SK-N-SH treated with all-trans-retinoic acid at 6 μM for 48 hours (cell line): ENCODE measurements around the gene ADGRF1.

Experiments
- ATAC-seq: fragments of 200-7000 bp; cut with Tn5 transposase; 3 replicates; pipeline ENCODE4 v1.9.1; 2020; ENCODE audit warnings: mild to moderate bottlenecking, moderate library complexity
- ARNTL ChIP-seq: fragments of 450-650 bp; formaldehyde crosslinking; IDR thresholded peaks from 2 replicates; pipeline ENCODE4 v1.5.0; 2020; ENCODE audit warnings: low read depth, mild to moderate bottlenecking, moderate library complexity, borderline replicate concordance
- BACH2 ChIP-seq: fragments of 250-450 bp; sonication (Bioruptor Pico); IDR thresholded peaks from 2 replicates; pipeline ENCODE4 v1.9.0; 2021; ENCODE audit warnings: mild to moderate bottlenecking, borderline replicate concordance
- CSDC2 ChIP-seq: fragments of 250-450 bp; sonication (Bioruptor Pico); IDR thresholded peaks from 2 replicates; pipeline ENCODE4 v1.5.0; 2020; ENCODE audit warnings: mild to moderate bottlenecking, moderate library complexity
- ESRRG ChIP-seq: fragments of 250-450 bp; sonication (Bioruptor Pico); IDR thresholded peaks from 2 replicates; pipeline ENCODE4 v1.6.1; 2021; ENCODE audit warnings: mild to moderate bottlenecking
- GLIS3 ChIP-seq: fragments of 250-450 bp; sonication (Bioruptor Pico); IDR thresholded peaks from 2 replicates; pipeline ENCODE4 v1.5.0; 2020; ENCODE audit warnings: mild to moderate bottlenecking, moderate library complexity
- OSR1 ChIP-seq: fragments of 250-450 bp; sonication (Bioruptor Pico); IDR thresholded peaks from 2 replicates; pipeline ENCODE4 v1.8.0; 2022; ENCODE audit warnings: moderate library complexity, mild to moderate bottlenecking, inconsistent platforms
- PPARA ChIP-seq: fragments of 250-450 bp; sonication (Bioruptor Pico); IDR thresholded peaks from 2 replicates; pipeline ENCODE4 v1.5.0; 2020; ENCODE audit warnings: mild to moderate bottlenecking, borderline replicate concordance
- RARB ChIP-seq: fragments of 250-450 bp; sonication (Bioruptor Pico); IDR thresholded peaks from 2 replicates; pipeline ENCODE4 v1.8.0; 2021; ENCODE audit warnings: mild to moderate bottlenecking, moderate library complexity
- SNAI2 ChIP-seq: fragments of 250-450 bp; sonication (Bioruptor Pico); IDR thresholded peaks from 2 replicates; pipeline ENCODE4 v1.5.0; 2020; ENCODE audit warnings: mild to moderate bottlenecking, moderate library complexity
- TCF4 ChIP-seq: fragments of 250-450 bp; sonication (Bioruptor Pico); IDR thresholded peaks from 2 replicates; pipeline ENCODE4 v1.8.0; 2021; ENCODE audit warnings: mild to moderate bottlenecking, moderate library complexity, borderline replicate concordance
- TOX ChIP-seq: fragments of 250-450 bp; sonication (Bioruptor Pico); IDR thresholded peaks from 2 replicates; pipeline ENCODE4 v1.8.0; 2021; ENCODE audit warnings: mild to moderate bottlenecking, moderate library complexity, borderline replicate concordance
- ZC3H10 ChIP-seq: fragments of 250-450 bp; sonication (Bioruptor Pico); IDR thresholded peaks from 2 replicates; pipeline ENCODE4 v1.5.1; 2021; ENCODE audit warnings: mild to moderate bottlenecking, moderate library complexity
- ZFP3 ChIP-seq: fragments of 250-450 bp; sonication (Bioruptor Pico); IDR thresholded peaks from 2 replicates; pipeline ENCODE4 v1.5.0; 2020; ENCODE audit warnings: mild to moderate bottlenecking, moderate library complexity
- ZFP30 ChIP-seq: fragments of 450-650 bp; formaldehyde crosslinking; IDR thresholded peaks from 2 replicates; pipeline ENCODE4 v1.5.0; 2022; ENCODE audit warnings: mild to moderate bottlenecking, moderate library complexity
- ZNF565 ChIP-seq: fragments of 450-650 bp; formaldehyde crosslinking; conservative IDR thresholded peaks from 2 replicates; pipeline ENCODE4 v1.5.0; 2020; ENCODE audit warnings: low read depth, mild to moderate bottlenecking, moderate library complexity
- TF ChIP-seq, protein P1 (sequence below): fragments of 250-450 bp; sonication (Bioruptor Pico); IDR thresholded peaks from 2 replicates; pipeline ENCODE4 v1.5.1; 2021; ENCODE audit warnings: mild to moderate bottlenecking, moderate library complexity
- TF ChIP-seq, protein P2 (sequence below): fragments of 250-450 bp; sonication (Bioruptor Pico); IDR thresholded peaks from 2 replicates; pipeline ENCODE4 v1.8.0; 2021; ENCODE audit warnings: low read depth, mild to moderate bottlenecking, moderate library complexity, borderline replicate concordance
- TF ChIP-seq, protein P3 (sequence below): fragments of 250-450 bp; sonication (Bioruptor Pico); IDR thresholded peaks from 2 replicates; pipeline ENCODE4 v1.8.0; 2020; ENCODE audit warnings: mild to moderate bottlenecking, moderate library complexity, borderline replicate concordance
- TF ChIP-seq, protein P4 (sequence below): fragments of 250-450 bp; sonication (Bioruptor Pico); IDR thresholded peaks from 2 replicates; pipeline ENCODE4 v1.5.1; 2020; ENCODE audit warnings: low read depth, mild to moderate bottlenecking, moderate library complexity

The ADGRF1 gene

DNA sequence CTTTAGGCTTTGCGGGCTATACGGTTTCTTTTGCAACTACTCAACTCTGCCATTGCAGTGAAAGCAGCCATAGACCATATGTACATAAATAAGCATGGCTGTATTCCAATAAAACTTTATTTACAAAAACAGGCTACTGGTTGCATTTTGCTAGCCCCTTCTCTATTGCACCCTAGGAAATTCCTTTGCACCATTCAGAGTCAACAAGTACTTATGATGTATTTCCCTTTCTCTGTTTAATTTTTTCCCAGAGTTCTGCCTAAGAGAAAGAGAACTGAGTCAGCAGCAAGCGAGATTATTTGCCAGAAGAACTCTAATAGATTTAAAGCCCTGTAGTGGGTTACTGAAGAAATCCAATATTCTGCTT is 33.8 kb downstream of the ADGRF1 start:
- no peak for ATAC-seq

DNA sequence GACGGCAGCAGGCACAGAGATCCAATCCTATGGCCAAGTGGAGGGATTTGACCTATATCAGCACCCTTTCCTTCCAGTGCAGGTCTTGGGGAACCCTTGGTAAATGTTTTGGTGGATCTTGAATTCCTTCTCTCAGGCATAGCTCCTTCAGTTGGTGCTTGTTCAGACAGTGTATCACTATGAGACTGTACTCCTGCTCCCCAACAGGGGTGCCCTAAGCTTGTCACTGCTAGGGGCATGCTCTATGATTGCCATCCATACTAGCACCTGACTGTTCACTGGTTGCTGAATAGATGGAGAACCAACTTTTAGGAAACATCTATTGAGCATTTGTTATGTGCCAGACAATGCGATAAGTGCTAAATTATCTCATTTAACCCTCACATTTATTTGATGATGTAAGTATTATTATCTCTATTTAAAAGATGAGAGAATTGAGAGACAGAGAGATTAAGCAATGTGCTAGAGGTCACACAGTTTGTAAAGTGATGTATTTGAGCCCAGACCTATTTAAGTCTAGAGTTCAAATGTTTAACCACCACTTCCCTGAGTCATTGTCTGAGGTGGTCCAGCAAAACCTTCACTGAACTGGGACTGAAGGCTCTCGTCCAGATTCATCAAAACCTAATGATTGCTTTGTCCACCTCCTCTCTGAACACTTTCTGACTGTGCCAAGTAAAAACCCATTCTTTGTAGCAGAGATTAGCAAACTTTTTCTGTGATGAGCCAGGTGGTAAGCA is 34.3 kb downstream of the ADGRF1 start:
- no peak for ATAC-seq
- TF ChIP-seq ESRRG (CRISPR knock-in tag) (no peak), ZFP30 (CRISPR knock-in tag) (no peak), PPARA (CRISPR knock-in tag) (no peak), ZFP3 (CRISPR knock-in tag) (no peak), ZNF565 (no peak), BACH2 (no peak), ZC3H10 (CRISPR knock-in tag) (no peak), RARB (CRISPR knock-in tag) (no peak), GLIS3 (CRISPR knock-in tag) (no peak)
- TF ChIP-seq, protein P1, sequence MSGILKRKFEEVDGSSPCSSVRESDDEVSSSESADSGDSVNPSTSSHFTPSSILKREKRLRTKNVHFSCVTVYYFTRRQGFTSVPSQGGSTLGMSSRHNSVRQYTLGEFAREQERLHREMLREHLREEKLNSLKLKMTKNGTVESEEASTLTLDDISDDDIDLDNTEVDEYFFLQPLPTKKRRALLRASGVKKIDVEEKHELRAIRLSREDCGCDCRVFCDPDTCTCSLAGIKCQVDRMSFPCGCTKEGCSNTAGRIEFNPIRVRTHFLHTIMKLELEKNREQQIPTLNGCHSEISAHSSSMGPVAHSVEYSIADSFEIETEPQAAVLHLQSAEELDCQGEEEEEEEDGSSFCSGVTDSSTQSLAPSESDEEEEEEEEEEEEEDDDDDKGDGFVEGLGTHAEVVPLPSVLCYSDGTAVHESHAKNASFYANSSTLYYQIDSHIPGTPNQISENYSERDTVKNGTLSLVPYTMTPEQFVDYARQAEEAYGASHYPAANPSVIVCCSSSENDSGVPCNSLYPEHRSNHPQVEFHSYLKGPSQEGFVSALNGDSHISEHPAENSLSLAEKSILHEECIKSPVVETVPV, result no peak
- TF ChIP-seq, protein P2, sequence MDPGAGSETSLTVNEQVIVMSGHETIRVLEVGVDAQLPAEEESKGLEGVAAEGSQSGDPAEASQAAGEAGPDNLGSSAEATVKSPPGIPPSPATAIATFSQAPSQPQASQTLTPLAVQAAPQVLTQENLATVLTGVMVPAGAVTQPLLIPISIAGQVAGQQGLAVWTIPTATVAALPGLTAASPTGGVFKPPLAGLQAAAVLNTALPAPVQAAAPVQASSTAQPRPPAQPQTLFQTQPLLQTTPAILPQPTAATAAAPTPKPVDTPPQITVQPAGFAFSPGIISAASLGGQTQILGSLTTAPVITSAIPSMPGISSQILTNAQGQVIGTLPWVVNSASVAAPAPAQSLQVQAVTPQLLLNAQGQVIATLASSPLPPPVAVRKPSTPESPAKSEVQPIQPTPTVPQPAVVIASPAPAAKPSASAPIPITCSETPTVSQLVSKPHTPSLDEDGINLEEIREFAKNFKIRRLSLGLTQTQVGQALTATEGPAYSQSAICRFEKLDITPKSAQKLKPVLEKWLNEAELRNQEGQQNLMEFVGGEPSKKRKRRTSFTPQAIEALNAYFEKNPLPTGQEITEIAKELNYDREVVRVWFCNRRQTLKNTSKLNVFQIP (CRISPR knock-in tag), result no peak

More for the DNA sequence above, 33.8 kb downstream of the ADGRF1 start:
- TF ChIP-seq, protein P3, sequence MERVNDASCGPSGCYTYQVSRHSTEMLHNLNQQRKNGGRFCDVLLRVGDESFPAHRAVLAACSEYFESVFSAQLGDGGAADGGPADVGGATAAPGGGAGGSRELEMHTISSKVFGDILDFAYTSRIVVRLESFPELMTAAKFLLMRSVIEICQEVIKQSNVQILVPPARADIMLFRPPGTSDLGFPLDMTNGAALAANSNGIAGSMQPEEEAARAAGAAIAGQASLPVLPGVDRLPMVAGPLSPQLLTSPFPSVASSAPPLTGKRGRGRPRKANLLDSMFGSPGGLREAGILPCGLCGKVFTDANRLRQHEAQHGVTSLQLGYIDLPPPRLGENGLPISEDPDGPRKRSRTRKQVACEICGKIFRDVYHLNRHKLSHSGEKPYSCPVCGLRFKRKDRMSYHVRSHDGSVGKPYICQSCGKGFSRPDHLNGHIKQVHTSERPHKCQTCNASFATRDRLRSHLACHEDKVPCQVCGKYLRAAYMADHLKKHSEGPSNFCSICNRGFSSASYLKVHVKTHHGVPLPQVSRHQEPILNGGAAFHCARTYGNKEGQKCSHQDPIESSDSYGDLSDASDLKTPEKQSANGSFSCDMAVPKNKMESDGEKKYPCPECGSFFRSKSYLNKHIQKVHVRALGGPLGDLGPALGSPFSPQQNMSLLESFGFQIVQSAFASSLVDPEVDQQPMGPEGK (CRISPR knock-in tag), result no peak

DNA sequence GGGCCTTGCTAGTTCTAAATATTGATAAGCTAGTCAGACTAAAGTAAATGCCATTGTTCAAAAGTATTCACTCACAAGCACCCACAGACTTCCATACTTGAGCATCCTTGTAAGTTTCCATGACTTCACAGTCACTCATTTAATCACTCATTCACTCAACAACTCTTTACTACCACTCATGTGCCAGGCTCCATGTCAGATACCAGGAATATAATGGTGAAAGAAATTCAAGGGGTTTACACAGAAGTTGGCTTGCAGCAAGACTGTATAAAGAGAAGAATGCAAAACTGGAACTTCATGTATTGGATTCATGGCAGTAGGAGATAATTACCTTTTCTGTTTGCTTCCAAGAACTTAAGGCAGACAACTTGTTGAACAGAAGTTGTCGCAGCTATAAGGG is 36.6 kb downstream of the ADGRF1 start:
- no peak for ATAC-seq
- no peak for TF ChIP-seq ZC3H10 (CRISPR knock-in tag)
- TF ChIP-seq ZFP3 (CRISPR knock-in tag), result no peak
- TF ChIP-seq GLIS3 (CRISPR knock-in tag), result no peak
- no peak for TF ChIP-seq TCF4 (CRISPR knock-in tag)
- TF ChIP-seq TOX (CRISPR knock-in tag), result no peak
- TF ChIP-seq, protein P4, sequence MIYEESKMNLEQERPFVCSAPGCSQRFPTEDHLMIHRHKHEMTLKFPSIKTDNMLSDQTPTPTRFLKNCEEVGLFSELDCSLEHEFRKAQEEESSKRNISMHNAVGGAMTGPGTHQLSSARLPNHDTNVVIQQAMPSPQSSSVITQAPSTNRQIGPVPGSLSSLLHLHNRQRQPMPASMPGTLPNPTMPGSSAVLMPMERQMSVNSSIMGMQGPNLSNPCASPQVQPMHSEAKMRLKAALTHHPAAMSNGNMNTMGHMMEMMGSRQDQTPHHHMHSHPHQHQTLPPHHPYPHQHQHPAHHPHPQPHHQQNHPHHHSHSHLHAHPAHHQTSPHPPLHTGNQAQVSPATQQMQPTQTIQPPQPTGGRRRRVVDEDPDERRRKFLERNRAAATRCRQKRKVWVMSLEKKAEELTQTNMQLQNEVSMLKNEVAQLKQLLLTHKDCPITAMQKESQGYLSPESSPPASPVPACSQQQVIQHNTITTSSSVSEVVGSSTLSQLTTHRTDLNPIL (CRISPR knock-in tag), result no peak
- TF ChIP-seq PPARA (CRISPR knock-in tag), result no peak
- TF ChIP-seq CSDC2 (CRISPR knock-in tag), result no peak
- no peak for TF ChIP-seq ARNTL (CRISPR knock-in tag)
- no peak for TF ChIP-seq RARB (CRISPR knock-in tag)
- TF ChIP-seq ESRRG (CRISPR knock-in tag), result no peak
- TF ChIP-seq OSR1 (CRISPR knock-in tag), result no peak
- no peak for TF ChIP-seq ZFP30 (CRISPR knock-in tag)
- TF ChIP-seq, protein P3 (CRISPR knock-in tag), result no peak
- TF ChIP-seq, protein P2 (CRISPR knock-in tag), result no peak
- no peak for TF ChIP-seq SNAI2 (CRISPR knock-in tag)
